ENCODE results near the gene SUGT1.
A peak's percentile ranks its signal among the peaks of the same experiment; 100 is the strongest.

Gene SUGT1

GRCh38 chr13:52737451-52737850, 84.8 kb downstream of the SUGT1 start:
- H3K79me2 ChIP-seq (ENCODE audit: control insufficient read depth, insufficient read depth, low read length, poor library complexity), result peaks cover 3% of the 10 kb centered on the region
- H3K18ac ChIP-seq (ENCODE audit: low read length), result no peak overlapping the region
- no peak overlapping the region for H3K4me3 ChIP-seq (ENCODE audit: low read depth, low read length)
- no peak overlapping the region for H3K9ac ChIP-seq (ENCODE audit: low read length)
- H2BK5ac ChIP-seq (ENCODE audit: low read depth, low read length, poor library complexity), result no peak overlapping the region
- H3K4ac ChIP-seq (ENCODE audit: low read depth, low read length), result no peak overlapping the region
- H2BK120ac ChIP-seq (ENCODE audit: insufficient read depth, low read length, poor library complexity), result no peak overlapping the region
- no peak overlapping the region for H4K91ac ChIP-seq (ENCODE audit: low read depth, low read length)
- H3K27ac ChIP-seq (ENCODE audit: low read depth, low read length), result no peak overlapping the region
- no peaks in the 10 kb centered on the region for H3K36me3 ChIP-seq (ENCODE audit: control insufficient read depth in 1 of 2, insufficient read depth in 2 of 2, low read length in 2 of 2)
- H2BK12ac ChIP-seq (ENCODE audit: low read length), result no peak overlapping the region
- DNase-seq, result no peak
- H3K79me1 ChIP-seq (ENCODE audit: low read length), result peaks cover 3% of the 10 kb centered on the region
- no peak overlapping the region for H3K14ac ChIP-seq (ENCODE audit: low read length)
- no peak overlapping the region for H2AK5ac ChIP-seq (ENCODE audit: low read length)
- peaks cover 4 to 11% of the 10 kb centered on the region in 2 experiments for H3K4me1 ChIP-seq (ENCODE audit: control insufficient read depth in 1 of 2, insufficient read depth in 2 of 2, low read length in 2 of 2)
- H4K12ac ChIP-seq (ENCODE audit: low read depth, low read length), result no peak overlapping the region
- peaks cover 3% of the 10 kb centered on the region for H3K9me3 ChIP-seq (ENCODE audit: insufficient read depth, low read depth, low read length)
- H3K4me2 ChIP-seq (ENCODE audit: low read length), result no peak overlapping the region
- H2AFZ ChIP-seq (ENCODE audit: insufficient read depth, low read length, poor library complexity), result no peak overlapping the region
- H4K8ac ChIP-seq (ENCODE audit: low read depth, low read length), result no peak overlapping the region
- peaks cover 12% of the 10 kb centered on the region for H3K27me3 ChIP-seq (ENCODE audit: insufficient read depth, low read length)
- no peak overlapping the region for H3K23ac ChIP-seq (ENCODE audit: low read length)

DNA sequence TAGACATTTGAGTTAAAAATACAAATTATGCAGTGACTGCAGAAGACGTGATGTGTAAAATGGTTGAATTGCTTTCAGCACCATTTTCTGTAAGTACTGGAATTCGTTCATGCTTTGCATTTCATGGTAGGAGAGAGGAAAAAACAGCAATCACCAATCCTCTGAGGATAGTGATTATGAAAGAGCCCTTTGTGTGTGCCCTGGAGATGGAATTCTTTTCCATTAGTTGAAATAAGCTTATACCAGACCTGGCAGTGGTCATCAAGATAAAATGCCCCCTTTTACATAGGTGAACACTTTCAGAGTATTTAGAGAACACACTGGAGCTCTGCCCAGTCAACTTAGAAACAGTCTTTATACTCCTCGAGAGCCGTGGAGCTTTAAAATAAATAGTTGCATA, 85.3 kb downstream of the SUGT1 start:
- Histone ChIP-seq H3K4me3 (ENCODE audit: low read depth, low read length) (no peak overlapping the region), H3K27ac (ENCODE audit: low read depth, low read length) (no peak overlapping the region), H3K4me2 (ENCODE audit: low read length) (no peak overlapping the region), H4K12ac (ENCODE audit: low read depth, low read length) (no peak overlapping the region), H3K9me3 (ENCODE audit: insufficient read depth, low read depth, low read length) (peaks cover 3% of the 10 kb centered on the region), H3K79me1 (ENCODE audit: low read length) (peaks cover 3% of the 10 kb centered on the region), H3K9ac (ENCODE audit: low read length) (no peak overlapping the region), H3K4ac (ENCODE audit: low read depth, low read length) (no peak overlapping the region), H2BK12ac (ENCODE audit: low read length) (no peak overlapping the region), H2AFZ (ENCODE audit: insufficient read depth, low read length, poor library complexity) (no peak overlapping the region), H3K23ac (ENCODE audit: low read length) (no peak overlapping the region), H3K27me3 (ENCODE audit: insufficient read depth, low read length) (peaks cover 12% of the 10 kb centered on the region), H2BK5ac (ENCODE audit: low read depth, low read length, poor library complexity) (no peak overlapping the region), H4K8ac (ENCODE audit: low read depth, low read length) (no peak overlapping the region), H2AK5ac (ENCODE audit: low read length) (no peak overlapping the region), H3K18ac (ENCODE audit: low read length) (no peak overlapping the region), H3K79me2 (ENCODE audit: control insufficient read depth, insufficient read depth, low read length, poor library complexity) (peaks cover 3% of the 10 kb centered on the region), H3K36me3 (ENCODE audit: control insufficient read depth in 1 of 2, insufficient read depth in 2 of 2, low read length in 2 of 2) (no peaks in the 10 kb centered on the region), H4K91ac (ENCODE audit: low read depth, low read length) (no peak overlapping the region), H3K14ac (ENCODE audit: low read length) (no peak overlapping the region), H3K4me1 (ENCODE audit: control insufficient read depth in 1 of 2, insufficient read depth in 2 of 2, low read length in 2 of 2) (peaks cover 4 to 11% of the 10 kb centered on the region in 2 experiments), H2BK120ac (ENCODE audit: insufficient read depth, low read length, poor library complexity) (no peak overlapping the region)
- no CpG with 5 or more reads among the region's 4 CpGs for WGBS (ENCODE audit: extremely low coverage, insufficient coverage, insufficient read length)
- no peak for DNase-seq

DNA sequence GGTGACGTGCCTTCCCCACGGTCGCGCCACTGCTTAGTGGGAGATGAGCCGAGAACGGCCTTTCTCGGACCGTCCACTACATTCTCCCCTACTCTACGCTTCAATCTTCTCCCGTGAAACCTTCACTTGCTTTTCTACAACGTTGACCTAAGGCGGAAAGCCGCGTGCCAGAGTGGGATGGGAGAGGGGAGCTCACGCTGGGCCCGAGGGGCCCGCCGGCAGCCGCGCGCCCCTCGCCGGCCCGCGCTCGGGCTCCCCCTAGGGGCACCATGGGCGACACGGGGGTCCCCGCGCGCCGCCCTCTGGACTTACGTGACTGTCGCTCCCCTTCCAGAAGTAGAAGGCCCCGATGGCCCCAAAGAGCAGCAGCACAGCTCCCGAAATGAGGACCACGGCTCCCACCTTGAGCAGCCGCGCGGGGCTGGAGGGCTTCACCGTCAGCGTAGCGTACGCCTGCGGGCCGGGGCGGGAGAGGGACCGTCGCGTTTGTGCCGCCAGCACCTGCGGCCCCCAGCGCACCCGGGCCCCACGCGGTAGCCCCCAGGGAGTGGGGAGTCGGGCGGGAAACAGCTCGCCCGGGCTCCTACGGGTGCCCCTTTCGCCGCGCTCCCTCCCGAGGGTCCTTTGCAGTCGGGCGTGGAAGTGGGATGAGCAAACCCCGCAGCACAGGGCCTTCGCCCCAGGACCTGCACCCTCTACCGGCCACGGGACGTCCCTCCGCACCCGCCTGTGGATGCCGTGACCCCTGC, 86.3 kb downstream of the SUGT1 start:
- Histone ChIP-seq H3K4me1 (ENCODE audit: control insufficient read depth in 1 of 2, insufficient read depth in 2 of 2, low read length in 2 of 2) (peaks cover 4 to 11% of the 10 kb centered on the region in 2 experiments), H3K18ac (ENCODE audit: low read length) (peak overlapping the region; percentile 77), H2BK5ac (ENCODE audit: low read depth, low read length, poor library complexity) (no peak overlapping the region), H4K91ac (ENCODE audit: low read depth, low read length) (peak overlapping the region; percentile 39), H3K36me3 (ENCODE audit: control insufficient read depth in 1 of 2, insufficient read depth in 2 of 2, low read length in 2 of 2) (no peaks in the 10 kb centered on the region), H3K4me3 (ENCODE audit: low read depth, low read length) (peak overlapping the region; percentile 77), H3K9ac (ENCODE audit: low read length) (peak overlapping the region; percentile 75), H3K23ac (ENCODE audit: low read length) (no peak overlapping the region), H3K79me2 (ENCODE audit: control insufficient read depth, insufficient read depth, low read length, poor library complexity) (peaks cover 3% of the 10 kb centered on the region), H2BK120ac (ENCODE audit: insufficient read depth, low read length, poor library complexity) (peak overlapping the region; percentile 56), H3K4ac (ENCODE audit: low read depth, low read length) (no peak overlapping the region), H4K8ac (ENCODE audit: low read depth, low read length) (peak overlapping the region; percentile 20), H3K27ac (ENCODE audit: low read depth, low read length) (no peak overlapping the region), H2AFZ (ENCODE audit: insufficient read depth, low read length, poor library complexity) (peak overlapping the region; percentile 73), H3K9me3 (ENCODE audit: insufficient read depth, low read depth, low read length) (peaks cover 5% of the 10 kb centered on the region), H2BK12ac (ENCODE audit: low read length) (peak overlapping the region; percentile 62), H2AK5ac (ENCODE audit: low read length) (no peak overlapping the region), H4K12ac (ENCODE audit: low read depth, low read length) (peak overlapping the region; percentile 40), H3K79me1 (ENCODE audit: low read length) (peaks cover 3% of the 10 kb centered on the region), H3K4me2 (ENCODE audit: low read length) (peak overlapping the region; percentile 97), H3K14ac (ENCODE audit: low read length) (peak overlapping the region; percentile 35), H3K27me3 (ENCODE audit: insufficient read depth, low read length) (peaks cover 12% of the 10 kb centered on the region)
- no CpG with 5 or more reads among the region's 75 CpGs for WGBS (ENCODE audit: extremely low coverage, insufficient coverage, insufficient read length)
- peak in 1 of 2 donors; percentile 6 for DNase-seq

- H2BK12ac ChIP-seq (ENCODE audit: low read length), result peak within 1 kb of the TSS; percentile 62
- peak within 1 kb of the TSS; percentile 40 for H4K12ac ChIP-seq (ENCODE audit: low read depth, low read length)
- peak within 1 kb of the TSS; percentile 77 for H3K4me3 ChIP-seq (ENCODE audit: low read depth, low read length)
- H2AFZ ChIP-seq (ENCODE audit: insufficient read depth, low read length, poor library complexity), result peak within 1 kb of the TSS; percentile 73
- no peak for DNase-seq
- peak within 1 kb of the TSS; percentile 97 for H3K4me2 ChIP-seq (ENCODE audit: low read length)
- H3K4me1 ChIP-seq (ENCODE audit: control insufficient read depth in 1 of 2, insufficient read depth in 2 of 2, low read length in 2 of 2), result peaks cover 4 to 11% of the 10 kb centered on the region in 2 experiments
- H3K79me1 ChIP-seq (ENCODE audit: low read length), result peaks cover 3% of the 10 kb centered on the region
- no peak within 1 kb of the TSS for H2BK5ac ChIP-seq (ENCODE audit: low read depth, low read length, poor library complexity)
- no CpG with 5 or more reads among the region's 34 CpGs for whole genome bisulfite sequencing (ENCODE audit: extremely low coverage, insufficient coverage, insufficient read length)
- no peak within 1 kb of the TSS for H2AK5ac ChIP-seq (ENCODE audit: low read length)
- peak within 1 kb of the TSS; percentile 20 for H4K8ac ChIP-seq (ENCODE audit: low read depth, low read length)
- H3K9ac ChIP-seq (ENCODE audit: low read length), result peak within 1 kb of the TSS; percentile 75
- peak within 1 kb of the TSS; percentile 56 for H2BK120ac ChIP-seq (ENCODE audit: insufficient read depth, low read length, poor library complexity)
- H3K27ac ChIP-seq (ENCODE audit: low read depth, low read length), result no peak within 1 kb of the TSS
- peaks cover 5% of the 10 kb centered on the region for H3K9me3 ChIP-seq (ENCODE audit: insufficient read depth, low read depth, low read length)
- peaks cover 3% of the 10 kb centered on the region for H3K79me2 ChIP-seq (ENCODE audit: control insufficient read depth, insufficient read depth, low read length, poor library complexity)
- no peak within 1 kb of the TSS for H3K23ac ChIP-seq (ENCODE audit: low read length)
- H3K18ac ChIP-seq (ENCODE audit: low read length), result peak within 1 kb of the TSS; percentile 77
- no peak within 1 kb of the TSS for H3K4ac ChIP-seq (ENCODE audit: low read depth, low read length)
- H3K36me3 ChIP-seq (ENCODE audit: control insufficient read depth in 1 of 2, insufficient read depth in 2 of 2, low read length in 2 of 2), result no peaks in the 10 kb centered on the region
- peaks cover 12% of the 10 kb centered on the region for H3K27me3 ChIP-seq (ENCODE audit: insufficient read depth, low read length)
- H4K91ac ChIP-seq (ENCODE audit: low read depth, low read length), result peak within 1 kb of the TSS; percentile 39
- H3K14ac ChIP-seq (ENCODE audit: low read length), result peak within 1 kb of the TSS; percentile 35
Measured at GRCh38 chr13:52739468-52740071, 86.9 kb downstream of the SUGT1 start, which contains the start of gene CNMD. Gene CNMD, minus strand, starts transcription at chr13:52739820. Its CDS starts 119 bp downstream, at chr13:52739701.

All from trophoblast cell (in vitro differentiated cells and primary cell).